ENCODE data around the gene DNAH6. TPM values are rescaled to one million over a fixed set of nuclear protein-coding genes. Genes with fewer than 3 reads are reported as not detected.

Gene DNAH6
- total RNA-seq, 1 experiment from 2014 or later, result not detected

- TF ChIP-seq EZH2 (IDR thresholded peaks at IDR 0.05; ENCODE audit: borderline replicate concordance, low read depth, low read length, poor library complexity, severe bottlenecking) (no peak), CTCF (conservative IDR thresholded peaks at IDR 0.05; ENCODE audit: low read depth, low read length) (no peak)
- ChIA-PET CTCF (no interaction called here), POLR2A (ENCODE audit: low non-redundant PET) (no interaction called here)
- Histone ChIP-seq H3K27me3 (replicated peaks; ENCODE audit: insufficient read depth, low read depth, low read length, poor library complexity) (peaks cover 11% of the 10 kb centered on the region), H3K4me1 (ENCODE audit: insufficient read depth, low read length, poor library complexity, severe bottlenecking) (no peaks in the 10 kb centered on the region), H3K27ac (ENCODE audit: low read depth, low read length, poor library complexity, severe bottlenecking) (no peak overlapping the region), H3K36me3 (ENCODE audit: insufficient read depth, low read length, poor library complexity, severe bottlenecking) (no peaks in the 10 kb centered on the region), H3K9me3 (ENCODE audit: low read depth, low read length, poor library complexity, severe bottlenecking) (no peaks in the 10 kb centered on the region), H3K4me3 (ENCODE audit: low read depth, low read length, poor library complexity, severe bottlenecking) (no peak overlapping the region)
- BruUV-seq (replicated peaks), result no TSS peak
- no peak for DNase-seq (ENCODE audit: low spot score)
- intact Hi-C loops (cut with micrococcal nuclease; ENCODE audit: unreplicated experiment), result no loop called here
These were observed 37.4 kb upstream of the DNAH6 start for GRCh38 chr2:84478867-84479266.

GRCh38 chr2:84481702-84482101 lies 34.6 kb upstream of the DNAH6 start:
- no peaks in the 10 kb centered on the region for H3K27me3 ChIP-seq (replicated peaks; ENCODE audit: insufficient read depth, low read depth, low read length, poor library complexity)
- TF ChIP-seq EZH2 (IDR thresholded peaks at IDR 0.05; ENCODE audit: borderline replicate concordance, low read depth, low read length, poor library complexity, severe bottlenecking) (no peak), CTCF (conservative IDR thresholded peaks at IDR 0.05; ENCODE audit: low read depth, low read length) (no peak)
- BruUV-seq (replicated peaks), result no TSS peak
- H3K36me3 ChIP-seq (ENCODE audit: insufficient read depth, low read length, poor library complexity, severe bottlenecking), result no peaks in the 10 kb centered on the region
- intact Hi-C loops (cut with micrococcal nuclease; ENCODE audit: unreplicated experiment), result no loop called here
- H3K4me3 ChIP-seq (ENCODE audit: low read depth, low read length, poor library complexity, severe bottlenecking), result no peak overlapping the region
- ChIA-PET CTCF (no interaction called here), POLR2A (ENCODE audit: low non-redundant PET) (no interaction called here)
- no peak overlapping the region for H3K27ac ChIP-seq (ENCODE audit: low read depth, low read length, poor library complexity, severe bottlenecking)
- no peaks in the 10 kb centered on the region for H3K9me3 ChIP-seq (ENCODE audit: low read depth, low read length, poor library complexity, severe bottlenecking)
- DNase-seq (ENCODE audit: low spot score), result no peak
- no peaks in the 10 kb centered on the region for H3K4me1 ChIP-seq (ENCODE audit: insufficient read depth, low read length, poor library complexity, severe bottlenecking)

GRCh38 chr2:84482603-84483002 lies 33.7 kb upstream of the DNAH6 start:
- TF ChIP-seq CTCF (conservative IDR thresholded peaks at IDR 0.05; ENCODE audit: low read depth, low read length), result no peak
- no peak for TF ChIP-seq EZH2 (IDR thresholded peaks at IDR 0.05; ENCODE audit: borderline replicate concordance, low read depth, low read length, poor library complexity, severe bottlenecking)
- no peaks in the 10 kb centered on the region for H3K9me3 ChIP-seq (ENCODE audit: low read depth, low read length, poor library complexity, severe bottlenecking)
- no peaks in the 10 kb centered on the region for H3K4me1 ChIP-seq (ENCODE audit: insufficient read depth, low read length, poor library complexity, severe bottlenecking)
- POLR2A ChIA-PET (ENCODE audit: low non-redundant PET), result no interaction called here
- no peak overlapping the region for H3K27ac ChIP-seq (ENCODE audit: low read depth, low read length, poor library complexity, severe bottlenecking)
- intact Hi-C loops (cut with micrococcal nuclease; ENCODE audit: unreplicated experiment), result no loop called here
- no peak for DNase-seq (ENCODE audit: low spot score)
- BruUV-seq (replicated peaks), result no TSS peak
- no peaks in the 10 kb centered on the region for H3K27me3 ChIP-seq (replicated peaks; ENCODE audit: insufficient read depth, low read depth, low read length, poor library complexity)
- H3K36me3 ChIP-seq (ENCODE audit: insufficient read depth, low read length, poor library complexity, severe bottlenecking), result no peaks in the 10 kb centered on the region
- CTCF ChIA-PET, result no interaction called here
- H3K4me3 ChIP-seq (ENCODE audit: low read depth, low read length, poor library complexity, severe bottlenecking), result no peak overlapping the region
